OCI-LY3 (cell line): ENCODE results near the gene SPOPL.

Experiments
- EZH2phosphoT487 ChIP-seq: fragments of 200-600 bp; shearing (Covaris generic); IDR thresholded peaks from 2 replicates; pipeline ENCODE4 v1.6.1; 2018; ENCODE audit warnings: antibody characterized with exemption, mixed run types, low read depth
- TF ChIP-seq, protein P1 (sequence below): fragments of 200-600, 300-600 bp; sonication (generic); IDR thresholded peaks from 2 replicates; pipeline ENCODE4 v1.5.1; 2014; ENCODE audit warnings: antibody characterized with exemption, low read length, low read depth

DNA sequence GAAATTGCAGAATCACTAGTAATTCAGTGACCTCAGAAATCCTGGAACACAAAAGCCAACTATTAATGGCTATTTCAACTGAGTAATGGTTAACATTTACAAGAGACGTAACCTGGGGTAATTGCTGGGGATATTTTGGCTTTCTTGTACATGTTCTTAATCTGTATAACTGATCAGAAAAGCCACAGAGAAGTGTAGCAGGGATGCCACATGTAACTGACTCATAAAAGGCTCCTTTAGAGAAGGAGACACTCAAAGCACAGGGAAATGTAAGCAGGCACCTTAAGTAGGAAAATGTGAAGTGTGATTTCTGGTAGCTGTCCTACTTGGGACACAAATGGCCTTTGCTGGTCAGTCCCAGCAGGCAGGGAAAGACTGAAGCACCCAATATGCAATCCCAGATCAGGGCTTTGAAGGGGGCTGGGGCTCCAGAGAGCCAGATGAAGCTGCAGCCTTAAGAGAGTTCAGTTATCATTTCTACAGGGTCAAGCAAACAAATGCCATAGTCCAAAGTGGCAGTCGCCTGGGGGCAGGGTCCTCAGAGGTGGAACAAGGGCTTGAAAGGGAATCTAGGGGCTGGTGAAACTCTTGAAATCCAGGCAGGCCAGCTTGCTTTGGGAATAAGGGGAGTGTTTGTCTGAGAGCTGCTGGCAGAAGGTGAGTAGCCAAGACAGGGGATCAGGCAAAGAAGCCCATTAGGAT lies 7.2 kb upstream of the SPOPL start:
- TF ChIP-seq, protein P1, sequence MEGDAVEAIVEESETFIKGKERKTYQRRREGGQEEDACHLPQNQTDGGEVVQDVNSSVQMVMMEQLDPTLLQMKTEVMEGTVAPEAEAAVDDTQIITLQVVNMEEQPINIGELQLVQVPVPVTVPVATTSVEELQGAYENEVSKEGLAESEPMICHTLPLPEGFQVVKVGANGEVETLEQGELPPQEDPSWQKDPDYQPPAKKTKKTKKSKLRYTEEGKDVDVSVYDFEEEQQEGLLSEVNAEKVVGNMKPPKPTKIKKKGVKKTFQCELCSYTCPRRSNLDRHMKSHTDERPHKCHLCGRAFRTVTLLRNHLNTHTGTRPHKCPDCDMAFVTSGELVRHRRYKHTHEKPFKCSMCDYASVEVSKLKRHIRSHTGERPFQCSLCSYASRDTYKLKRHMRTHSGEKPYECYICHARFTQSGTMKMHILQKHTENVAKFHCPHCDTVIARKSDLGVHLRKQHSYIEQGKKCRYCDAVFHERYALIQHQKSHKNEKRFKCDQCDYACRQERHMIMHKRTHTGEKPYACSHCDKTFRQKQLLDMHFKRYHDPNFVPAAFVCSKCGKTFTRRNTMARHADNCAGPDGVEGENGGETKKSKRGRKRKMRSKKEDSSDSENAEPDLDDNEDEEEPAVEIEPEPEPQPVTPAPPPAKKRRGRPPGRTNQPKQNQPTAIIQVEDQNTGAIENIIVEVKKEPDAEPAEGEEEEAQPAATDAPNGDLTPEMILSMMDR = no peak
- TF ChIP-seq EZH2phosphoT487 = no peak
